GM19455 (cell line): ENCODE results near the gene TNNT3.

Source experiments
- ATAC-seq: cut with Tn5 transposase; IDR thresholded peaks from one replicate; pipeline ENCODE4 v1.9.1; 2021; ENCODE audit not compliant: unreplicated experiment

TNNT3 gene

GRCh38 chr11:1894759-1895158 lies 24.7 kb upstream of the TNNT3 start:
- ATAC-seq = no peak

GRCh38 chr11:1896468-1896867 lies 23.0 kb upstream of the TNNT3 start:
- no peak for ATAC-seq

GRCh38 chr11:1896923-1897322 lies 22.6 kb upstream of the TNNT3 start:
- ATAC-seq = no peak

GRCh38 chr11:1899090-1899489 lies 20.4 kb upstream of the TNNT3 start:
- ATAC-seq = no peak

- no peak for ATAC-seq
Measured at GRCh38 chr11:1899686-1900085, 19.8 kb upstream of the TNNT3 start.

GRCh38 chr11:1906181-1906580 lies 13.3 kb upstream of the TNNT3 start:
- ATAC-seq = no peak

- no peak for ATAC-seq
Measured at GRCh38 chr11:1906611-1907423, 12.7 kb upstream of the TNNT3 start.

- no peak for ATAC-seq
Measured at GRCh38 chr11:1908618-1909017, 10.9 kb upstream of the TNNT3 start.

- ATAC-seq = no peak
Measured at GRCh38 chr11:1909524-1909923, 10.0 kb upstream of the TNNT3 start.

GRCh38 chr11:1912289-1912878 lies 7.1 kb upstream of the TNNT3 start:
- ATAC-seq = no peak

GRCh38 chr11:1913271-1914060 lies 6.0 kb upstream of the TNNT3 start:
- ATAC-seq = no peak

GRCh38 chr11:1915795-1916131 lies 3.7 kb upstream of the TNNT3 start:
- no peak for ATAC-seq

GRCh38 chr11:1916132-1916985 lies 3.1 kb upstream of the TNNT3 start:
- ATAC-seq = no peak

- no peak for ATAC-seq
Measured at GRCh38 chr11:1916986-1917522, 2.4 kb upstream of the TNNT3 start.

GRCh38 chr11:1917523-1918435 lies 1.7 kb upstream of the TNNT3 start:
- no peak for ATAC-seq

GRCh38 chr11:1918436-1919315 lies 827 bp upstream of the TNNT3 start:
- ATAC-seq = no peak

GRCh38 chr11:1920128-1920908 lies 815 bp downstream of the TNNT3 start:
- ATAC-seq = no peak
